HG03280 (cell line): ENCODE results near the gene DCP1B.

Experiments used
- ATAC-seq: cut with Tn5 transposase; IDR thresholded peaks from one replicate; pipeline ENCODE4 v1.9.1; 2021; ENCODE audit warnings: mild to moderate bottlenecking, moderate library complexity; ENCODE audit not compliant: unreplicated experiment

Gene DCP1B

GRCh38 chr12:1920971-1921370, 83.3 kb downstream of the DCP1B start:
- no peak for ATAC-seq

- no peak for ATAC-seq
These were observed 83.8 kb downstream of the DCP1B start for GRCh38 chr12:1920436-1920835.

GRCh38 chr12:1919763-1920162, 84.5 kb downstream of the DCP1B start:
- no peak for ATAC-seq

GRCh38 chr12:1919284-1919683, 85.0 kb downstream of the DCP1B start:
- ATAC-seq, result no peak

GRCh38 chr12:1918884-1919236, 85.4 kb downstream of the DCP1B start:
- ATAC-seq, result no peak

- ATAC-seq, result no peak
These were observed 86.0 kb downstream of the DCP1B start, which contains the start of gene CACNA2D4 for GRCh38 chr12:1918081-1918883. Gene CACNA2D4, minus strand, starts transcription at chr12:1918652. Its CDS starts 179 bp downstream, at chr12:1918473.

GRCh38 chr12:1917172-1918070, 86.8 kb downstream of the DCP1B start:
- no peak for ATAC-seq

- ATAC-seq, result no peak
These were observed 87.7 kb downstream of the DCP1B start for GRCh38 chr12:1916371-1917171.

- no peak for ATAC-seq
These were observed 88.9 kb downstream of the DCP1B start for GRCh38 chr12:1915082-1915968.

GRCh38 chr12:1914114-1914911, 89.9 kb downstream of the DCP1B start:
- ATAC-seq, result no peak

GRCh38 chr12:1913377-1914113, 90.7 kb downstream of the DCP1B start:
- no peak for ATAC-seq

- no peak for ATAC-seq
These were observed 91.5 kb downstream of the DCP1B start for GRCh38 chr12:1912580-1913376.

GRCh38 chr12:1911598-1912575, 92.4 kb downstream of the DCP1B start:
- no peak for ATAC-seq

- no peak for ATAC-seq
These were observed 93.8 kb downstream of the DCP1B start for GRCh38 chr12:1910468-1910867.

- no peak for ATAC-seq
These were observed 95.5 kb downstream of the DCP1B start for GRCh38 chr12:1908758-1909157.
